ENCODE measurements around the gene LSP1.

Gene LSP1

GRCh38 chr11:1913271-1914060, 60.6 kb downstream of the LSP1 start:
- H3K4me3 ChIP-seq (ENCODE audit: low read length) = no peak overlapping the region
- no peak for DNase-seq (ENCODE audit: low read depth)
- no peak for TF ChIP-seq CTCF (IDR thresholded peaks at IDR 0.05; ENCODE audit: insufficient read depth, low read depth, low read length, missing control alignments)

GRCh38 chr11:1915795-1916131, 62.9 kb downstream of the LSP1 start:
- no peak overlapping the region for H3K4me3 ChIP-seq (ENCODE audit: low read length)
- no peak for TF ChIP-seq CTCF (IDR thresholded peaks at IDR 0.05; ENCODE audit: insufficient read depth, low read depth, low read length, missing control alignments)
- no peak for DNase-seq (ENCODE audit: low read depth)

- TF ChIP-seq CTCF (IDR thresholded peaks at IDR 0.05; ENCODE audit: insufficient read depth, low read depth, low read length, missing control alignments) = no peak
- no peak for DNase-seq (ENCODE audit: low read depth)
- no peak overlapping the region for H3K4me3 ChIP-seq (ENCODE audit: low read length)
Measured at GRCh38 chr11:1916132-1916985, 63.5 kb downstream of the LSP1 start.

- no peak for DNase-seq (ENCODE audit: low read depth)
- no peak overlapping the region for H3K4me3 ChIP-seq (ENCODE audit: low read length)
- TF ChIP-seq CTCF (IDR thresholded peaks at IDR 0.05; ENCODE audit: insufficient read depth, low read depth, low read length, missing control alignments) = no peak
Measured at GRCh38 chr11:1916986-1917522, 64.2 kb downstream of the LSP1 start.

GRCh38 chr11:1917523-1918435, 64.9 kb downstream of the LSP1 start:
- no peak overlapping the region for H3K4me3 ChIP-seq (ENCODE audit: low read length)
- TF ChIP-seq CTCF (IDR thresholded peaks at IDR 0.05; ENCODE audit: insufficient read depth, low read depth, low read length, missing control alignments) = peak; percentile 33
- DNase-seq (ENCODE audit: low read depth) = no peak

All from epithelial cell of esophagus (primary cell).